B cell (primary cell): Measurements from ENCODE around the gene APOE. TPM values are rescaled to one million over a fixed set of nuclear protein-coding genes. Genes with fewer than 3 reads are reported as not detected.

Experiments used
- ATAC-seq: fragments of 200-7000 bp; cut with Tn5 transposase; one replicate; pipeline ENCODE4 v1.10.0; 2021; ENCODE audit warnings: low read depth, mild to moderate bottlenecking, moderate number of reproducible peaks, moderate library complexity
- CTCF ChIA-PET: fragments of 350-600 bp; sonication (Branson Sonifier 250); formaldehyde crosslinking; loops from one replicate; lab custom pipeline; 2021; ENCODE audit warnings: antibody characterized with exemption, inconsistent platforms; lab: Charles Lee
- POLR2A ChIA-PET: fragments of 350-600 bp; sonication (Branson Sonifier 250); formaldehyde crosslinking; loops from one replicate; lab custom pipeline; 2021; ENCODE audit warnings: antibody characterized with exemption; lab: Charles Lee
- DNase-seq: peaks from one replicate; pipeline ENCODE4 v3.0.0; 2013
- H2AFZ ChIP-seq: 2 replicates; pipeline ENCODE4 v1.6.1; 2012; ENCODE audit warnings: mild to moderate bottlenecking, low read depth, low read length; ENCODE audit not compliant: insufficient read depth, poor library complexity, severe bottlenecking
- H3K27ac ChIP-seq, 2 donors: 1 replicate in 1 of 2; 2 replicates in 1 of 2; pipeline ENCODE4 v1.5.1; 2012 to 2013; ENCODE audit warnings: low read length in 2 of 2, mild to moderate bottlenecking in 2 of 2, moderate library complexity in 1 of 2
- H3K27me3 ChIP-seq, 4 experiments: fragments of 200-600 bp in 1 of 4; sonication (generic) in 1 of 4; replicated peaks in 1 of 4; 1 replicate in 2 of 4; 2 replicates in 2 of 4; pipeline versions ENCODE4 v1.6.1 to v1.7.0; 2013 to 2016; ENCODE audit warnings: low read length in 3 of 4, mild to moderate bottlenecking in 2 of 4, mixed read lengths in 1 of 4, moderate library complexity in 1 of 4; ENCODE audit not compliant: insufficient read depth in 4 of 4, control insufficient read depth in 3 of 4; ENCODE audit errors: control extremely low read depth in 1 of 4
- H3K36me3 ChIP-seq, 2 experiments: replicated peaks in 1 of 2; 1 replicate in 1 of 2; 2 replicates in 1 of 2; pipeline versions ENCODE4 v1.6.1 to v1.7.1; 2013; ENCODE audit warnings: low read length in 1 of 2; ENCODE audit not compliant: insufficient read depth in 2 of 2, control insufficient read depth in 1 of 2; ENCODE audit errors: control extremely low read depth in 1 of 2, extremely low read depth in 1 of 2
- H3K4me1 ChIP-seq, 2 donors: fragments of 200-600 bp in 1 of 2; sonication (generic) in 1 of 2; 1 replicate in 1 of 2; 2 replicates in 1 of 2; pipeline versions ENCODE4 v1.5.1 to v1.6.1; 2013 to 2017; ENCODE audit warnings: low read length in 2 of 2; ENCODE audit not compliant: control insufficient read depth in 2 of 2, insufficient read depth in 2 of 2
- H3K4me2 ChIP-seq: replicated peaks from 2 replicates; pipeline ENCODE3; 2012; ENCODE audit warnings: mild to moderate bottlenecking, low read depth, low read length; ENCODE audit not compliant: poor library complexity, severe bottlenecking
- H3K4me3 ChIP-seq, 5 experiments: fragments of 200-600 bp in 1 of 5; sonication (generic) in 1 of 5; 1 replicate in 3 of 5; 2 replicates in 2 of 5; pipeline versions ENCODE4 v1.5.1 to v1.7.0; 2011 to 2016; ENCODE audit warnings: low read length in 4 of 5, mild to moderate bottlenecking in 4 of 5, low read depth in 2 of 5, control low read depth in 1 of 5, moderate library complexity in 1 of 5; ENCODE audit not compliant: insufficient read depth in 1 of 5; ENCODE audit errors: control extremely low read depth in 1 of 5, extremely low read depth in 1 of 5
- H3K79me2 ChIP-seq: fragments of 200-600 bp; sonication (generic); one replicate; pipeline ENCODE4 v1.6.0; 2016; ENCODE audit warnings: low read length; ENCODE audit not compliant: control insufficient read depth, insufficient read depth
- H3K9ac ChIP-seq: fragments of 200-600 bp; sonication (generic); 2 replicates; pipeline ENCODE4 v1.6.1; 2017; ENCODE audit warnings: mild to moderate bottlenecking, low read length, moderate library complexity
- H3K9me3 ChIP-seq, 3 donors: one replicate each; pipeline versions ENCODE4 v1.6.1 to v1.7.1; 2013; ENCODE audit warnings: low read length in 2 of 3; ENCODE audit not compliant: control insufficient read depth in 2 of 3, insufficient read depth in 1 of 3; ENCODE audit errors: control extremely low read depth in 1 of 3
- H4K20me1 ChIP-seq: 2 replicates; pipeline ENCODE4 v1.6.0; 2012; ENCODE audit warnings: mild to moderate bottlenecking, low read length; ENCODE audit not compliant: insufficient read depth, control insufficient read depth, poor library complexity, severe bottlenecking
- H3K27ac Mint-ChIP-seq: one replicate; pipeline ENCODE4 v1.8.0; 2021; ENCODE audit warnings: mixed read lengths
- H3K27me3 Mint-ChIP-seq: one replicate; pipeline ENCODE4 v1.8.0; 2021; ENCODE audit warnings: mixed read lengths
- H3K4me1 Mint-ChIP-seq: one replicate; pipeline ENCODE4 v1.8.0; 2021; ENCODE audit warnings: mixed read lengths
- H3K4me3 Mint-ChIP-seq: one replicate; pipeline ENCODE4 v1.8.0; 2021; ENCODE audit warnings: mixed read lengths
- H3K9me3 Mint-ChIP-seq: one replicate; pipeline ENCODE4 v1.8.0; 2022; ENCODE audit warnings: mixed read lengths; ENCODE audit not compliant: insufficient read depth
- EZH2 ChIP-seq: IDR thresholded peaks from 2 replicates; pipeline ENCODE4 v1.6.1; 2012; ENCODE audit warnings: borderline replicate concordance, low read depth, mild to moderate bottlenecking, moderate library complexity, low read length; ENCODE audit not compliant: insufficient read depth, poor library complexity, severe bottlenecking
- WGBS: methylation state at CpG from one replicate; pipeline ENCODE4 v1.1.5; 2013; ENCODE audit warnings: missing lambda C conversion rate; ENCODE audit not compliant: insufficient coverage; 5-methylcytosine and 5-hydroxymethylcytosine counted together
- intact Hi-C: fragments of 100-400 bp; cut with micrococcal nuclease; formaldehyde crosslinking; loops from one replicate; pipeline ENCODE4 v1.10.0; 2022
- polyA plus RNA-seq: library from polyadenylated mRNA; depleted of rRNA; stranded (reverse); fragments of >200 nt; gene quantifications from 2 replicates; pipeline ENCODE4 v1.2.3, GENCODE V29; 2012
- total RNA-seq, 2 donors: library from RNA; stranded (reverse); fragments of 120-200 nt in 1 of 2; gene quantifications; 1 replicate in 1 of 2; 2 replicates in 1 of 2; pipeline versions ENCODE4 v1.2.3 to v1.2.4, GENCODE V29; 2013 to 2022
- TF ChIP-seq, protein P1 (sequence below): fragments of 200-600 bp; IDR thresholded peaks from one replicate; pipeline ENCODE4 v1.8.0; 2022; ENCODE audit warnings: antibody characterized with exemption, mild to moderate bottlenecking

Gene APOE
- total and polyA plus RNA-seq, 2 donors (not counting 1 experiment from before 2014, with no cell fraction given), result 0.74 to 2.8 TPM

DNA sequence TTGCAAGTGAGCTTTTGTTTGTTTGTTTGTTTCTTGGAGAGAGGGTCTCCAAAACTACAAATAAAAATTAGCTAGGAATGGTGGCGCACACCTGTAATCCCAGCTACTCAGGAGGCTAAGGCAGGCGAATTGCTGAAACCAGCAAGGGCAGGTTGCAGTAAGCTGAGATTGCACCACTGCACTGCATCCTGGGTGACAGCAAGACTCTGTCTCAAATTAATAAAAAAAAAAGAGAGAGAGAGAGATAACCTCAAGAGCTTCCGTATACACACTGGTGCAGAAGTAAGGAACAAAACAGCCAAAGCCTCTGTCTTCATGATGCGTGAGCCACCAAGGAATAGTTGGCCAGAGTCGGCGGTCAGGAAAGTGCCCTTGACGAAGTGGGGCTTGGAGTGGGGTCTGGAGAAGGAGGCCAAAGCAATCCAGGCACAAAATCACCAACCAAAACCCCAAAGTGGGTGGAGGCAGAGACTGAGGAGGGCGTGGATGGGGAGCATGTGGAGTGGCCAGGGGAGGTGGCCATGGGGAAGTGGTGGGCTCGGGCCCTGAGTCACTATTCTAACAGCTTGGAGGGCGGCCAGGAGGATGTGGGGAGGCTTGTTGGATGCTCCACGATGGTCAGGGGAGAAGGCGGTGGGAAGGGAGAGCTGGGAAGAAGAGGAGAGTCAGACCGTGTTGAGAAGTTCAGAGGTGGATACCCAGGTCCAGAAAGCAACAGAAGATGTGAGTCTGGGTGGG is 35.7 kb upstream of the APOE start:
- Histone ChIP-seq H3K4me2 (no peak overlapping the region), H3K4me1 (no peaks in the 10 kb centered on the region), H3K79me2 (no peaks in the 10 kb centered on the region), H3K9me3 (no peaks in the 10 kb centered on the region), H3K9ac (no peak overlapping the region), H3K27me3 (peaks cover 0 to 3% (median 0%) of the 10 kb centered on the region in 4 experiments), H3K4me3 (no peak overlapping the region), H3K27ac (no peak overlapping the region), H2AFZ (no peak overlapping the region), H3K36me3 (no peaks in the 10 kb centered on the region), H4K20me1 (no peaks in the 10 kb centered on the region)
- 55% methylated on average over 10 of the region's 13 CpGs for WGBS
- ChIA-PET CTCF (no interaction called here), POLR2A (no interaction called here)
- H3K4me3 Mint-ChIP-seq, result no peak overlapping the region
- peaks cover 9% of the 10 kb centered on the region for H3K27me3 Mint-ChIP-seq
- intact Hi-C loops, result no loop called here
- TF ChIP-seq, protein P1, sequence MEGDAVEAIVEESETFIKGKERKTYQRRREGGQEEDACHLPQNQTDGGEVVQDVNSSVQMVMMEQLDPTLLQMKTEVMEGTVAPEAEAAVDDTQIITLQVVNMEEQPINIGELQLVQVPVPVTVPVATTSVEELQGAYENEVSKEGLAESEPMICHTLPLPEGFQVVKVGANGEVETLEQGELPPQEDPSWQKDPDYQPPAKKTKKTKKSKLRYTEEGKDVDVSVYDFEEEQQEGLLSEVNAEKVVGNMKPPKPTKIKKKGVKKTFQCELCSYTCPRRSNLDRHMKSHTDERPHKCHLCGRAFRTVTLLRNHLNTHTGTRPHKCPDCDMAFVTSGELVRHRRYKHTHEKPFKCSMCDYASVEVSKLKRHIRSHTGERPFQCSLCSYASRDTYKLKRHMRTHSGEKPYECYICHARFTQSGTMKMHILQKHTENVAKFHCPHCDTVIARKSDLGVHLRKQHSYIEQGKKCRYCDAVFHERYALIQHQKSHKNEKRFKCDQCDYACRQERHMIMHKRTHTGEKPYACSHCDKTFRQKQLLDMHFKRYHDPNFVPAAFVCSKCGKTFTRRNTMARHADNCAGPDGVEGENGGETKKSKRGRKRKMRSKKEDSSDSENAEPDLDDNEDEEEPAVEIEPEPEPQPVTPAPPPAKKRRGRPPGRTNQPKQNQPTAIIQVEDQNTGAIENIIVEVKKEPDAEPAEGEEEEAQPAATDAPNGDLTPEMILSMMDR, result no peak
- no peak for TF ChIP-seq EZH2
- no peak overlapping the region for H3K27ac Mint-ChIP-seq
- H3K4me1 Mint-ChIP-seq, result no peaks in the 10 kb centered on the region
- DNase-seq (no peak), ATAC-seq (no peak)
- no peaks in the 10 kb centered on the region for H3K9me3 Mint-ChIP-seq

GRCh38 chr19:44871809-44872208 is 33.8 kb upstream of the APOE start:
- Histone ChIP-seq H3K27ac (no peak overlapping the region), H3K9me3 (no peaks in the 10 kb centered on the region), H3K4me1 (no peaks in the 10 kb centered on the region), H3K9ac (no peak overlapping the region), H4K20me1 (no peaks in the 10 kb centered on the region), H3K36me3 (no peaks in the 10 kb centered on the region), H2AFZ (no peak overlapping the region), H3K4me3 (no peak overlapping the region), H3K4me2 (no peak overlapping the region), H3K27me3 (peaks cover 0 to 3% (median 0%) of the 10 kb centered on the region in 4 experiments), H3K79me2 (no peaks in the 10 kb centered on the region)
- no peaks in the 10 kb centered on the region for H3K9me3 Mint-ChIP-seq
- no peak overlapping the region for H3K4me3 Mint-ChIP-seq
- H3K27me3 Mint-ChIP-seq, result peaks cover 10% of the 10 kb centered on the region
- H3K4me1 Mint-ChIP-seq, result no peaks in the 10 kb centered on the region
- no peak for DNase-seq
- intact Hi-C loops, result no loop called here
- CTCF ChIA-PET, result no interaction called here
- no peak for TF ChIP-seq EZH2
- TF ChIP-seq, protein P1, result no peak
- H3K27ac Mint-ChIP-seq, result no peak overlapping the region
- WGBS, result 98% methylated on average over 14 of the region's 14 CpGs
- POLR2A ChIA-PET, result interaction anchor here (0.6 kb wide), 1 partner anchor 12 kb away, joined by 8 read pairs; no protein-coding TSS in a partner anchor
- ATAC-seq, result no peak
